GM21717 (cell line): ENCODE measurements around the gene CASZ1.

ENCODE experiments used
- ATAC-seq: cut with Tn5 transposase; IDR thresholded peaks from one replicate; pipeline ENCODE4 v1.9.1; 2021; ENCODE audit warnings: mild to moderate bottlenecking, moderate library complexity; ENCODE audit not compliant: unreplicated experiment

Gene CASZ1

DNA sequence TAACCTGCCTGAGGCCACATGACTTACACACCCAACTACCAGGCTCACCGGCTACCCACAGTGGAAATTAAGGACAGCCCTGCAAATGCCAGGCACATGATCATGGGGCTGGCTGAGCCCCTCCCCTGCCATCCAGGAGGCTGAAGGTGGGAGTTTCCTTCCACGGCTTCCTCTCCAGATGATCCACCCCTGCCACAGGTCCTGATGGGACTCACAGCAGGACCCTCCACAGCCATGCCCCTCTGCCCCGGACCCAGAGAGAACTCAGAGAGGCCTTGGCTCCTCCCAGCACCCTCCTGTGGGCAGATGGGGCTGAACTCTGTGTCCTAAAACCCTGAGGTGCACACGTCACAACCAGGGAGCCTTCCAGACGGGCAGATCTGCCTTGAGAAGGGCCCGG lies 29.1 kb upstream of the CASZ1 start:
- no peak for ATAC-seq

DNA sequence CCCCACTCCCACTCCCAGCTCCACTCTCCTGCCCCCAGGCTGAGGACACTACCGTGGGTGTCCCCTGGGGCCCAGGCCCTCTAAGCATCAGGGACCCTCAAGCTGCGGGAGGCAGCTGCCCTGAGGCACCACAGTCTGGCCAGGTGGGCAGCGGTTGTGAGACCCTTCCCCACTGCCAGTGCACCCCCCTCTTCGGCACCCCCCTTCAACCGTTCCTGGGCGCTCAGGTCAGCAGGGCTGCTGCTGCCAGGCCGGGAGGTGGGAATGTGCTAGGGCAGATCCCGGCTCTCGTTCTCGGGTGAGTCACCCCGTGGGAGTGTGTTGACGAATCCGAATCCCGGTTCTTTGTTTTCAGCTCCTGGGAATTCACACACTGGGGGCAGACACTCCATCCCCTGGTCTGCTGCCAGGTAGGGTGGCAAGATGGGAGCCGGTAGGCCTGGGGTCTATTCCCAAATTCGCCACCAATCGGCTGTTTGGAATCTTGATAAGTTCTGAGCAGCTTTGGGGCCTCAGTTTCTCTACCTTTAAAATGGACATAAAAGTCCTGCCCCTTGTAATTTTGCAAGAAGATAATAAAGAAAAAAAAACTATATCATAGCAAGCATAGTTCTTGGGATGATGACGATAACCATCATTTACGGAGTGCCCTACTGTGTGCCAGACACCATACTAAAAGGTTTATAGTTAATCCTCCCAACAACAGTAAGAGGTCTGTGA lies 28.5 kb upstream of the CASZ1 start:
- ATAC-seq = no peak

- ATAC-seq = no peak
Observed at GRCh38 chr1:10823000-10823401, 26.6 kb upstream of the CASZ1 start.

GRCh38 chr1:10821388-10821787 lies 24.9 kb upstream of the CASZ1 start:
- no peak for ATAC-seq

DNA sequence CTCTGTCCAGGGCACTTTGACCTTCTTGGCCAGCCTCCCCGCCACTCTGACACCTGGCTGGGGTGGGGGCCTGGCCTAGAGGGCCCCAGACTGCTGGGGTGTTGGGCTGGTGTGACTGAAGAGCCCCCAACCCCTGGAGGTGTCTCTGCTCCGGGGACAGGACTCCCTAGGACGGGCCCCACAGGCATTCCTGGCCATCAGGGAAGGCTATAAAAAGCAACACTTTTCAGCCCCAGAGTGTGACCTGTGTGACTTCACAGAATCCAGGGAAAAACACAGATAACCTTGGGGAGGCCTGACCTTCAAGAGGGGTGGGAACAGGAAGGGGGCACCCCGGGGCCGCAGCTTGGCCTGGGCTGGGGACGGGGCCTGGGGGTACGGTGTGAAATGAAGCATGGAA lies 24.0 kb upstream of the CASZ1 start:
- no peak for ATAC-seq

DNA sequence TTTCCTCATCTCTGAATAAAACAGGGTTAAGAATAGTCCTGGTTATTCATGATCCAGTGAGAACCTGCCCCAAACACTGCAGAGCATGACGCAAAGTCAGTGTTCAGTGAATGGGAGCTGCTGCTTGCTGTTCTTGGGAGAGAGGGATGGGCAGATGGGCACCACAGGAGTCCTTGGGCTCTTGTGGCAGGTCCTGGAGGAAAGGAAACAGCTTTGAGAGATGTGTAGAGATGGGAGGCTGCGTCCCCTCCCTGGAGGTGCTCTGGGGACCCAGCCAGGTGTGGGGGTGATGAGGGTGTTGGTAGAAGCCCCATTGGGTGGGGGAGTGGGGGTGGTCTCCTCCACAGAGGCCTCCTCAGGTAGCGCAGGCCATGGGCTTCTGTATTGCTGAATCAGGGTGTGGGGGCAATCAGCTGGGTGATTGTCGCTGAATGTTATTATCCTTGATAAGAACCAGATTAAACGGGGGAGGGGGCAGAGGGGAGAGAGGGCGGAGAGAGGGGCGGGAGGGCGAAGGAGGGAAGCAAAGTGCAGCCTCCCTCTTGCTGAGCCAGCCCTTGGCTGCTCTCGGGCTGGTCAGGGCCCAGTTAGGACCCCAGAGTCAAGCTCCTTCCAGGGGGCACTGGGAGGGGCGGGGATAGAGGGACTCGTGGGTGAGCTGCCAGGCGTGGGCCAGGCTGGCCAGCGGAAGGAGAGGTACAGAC lies 22.9 kb upstream of the CASZ1 start:
- no peak for ATAC-seq

GRCh38 chr1:10818262-10819197 lies 22.1 kb upstream of the CASZ1 start:
- no peak for ATAC-seq

- ATAC-seq = no peak
Observed at GRCh38 chr1:10816743-10817369, 20.4 kb upstream of the CASZ1 start.

- ATAC-seq = no peak
Observed at GRCh38 chr1:10816233-10816632, 19.8 kb upstream of the CASZ1 start.

- ATAC-seq = no peak
Observed at GRCh38 chr1:10815858-10816195, 19.4 kb upstream of the CASZ1 start.

GRCh38 chr1:10814976-10815857 lies 18.8 kb upstream of the CASZ1 start:
- ATAC-seq = no peak

DNA sequence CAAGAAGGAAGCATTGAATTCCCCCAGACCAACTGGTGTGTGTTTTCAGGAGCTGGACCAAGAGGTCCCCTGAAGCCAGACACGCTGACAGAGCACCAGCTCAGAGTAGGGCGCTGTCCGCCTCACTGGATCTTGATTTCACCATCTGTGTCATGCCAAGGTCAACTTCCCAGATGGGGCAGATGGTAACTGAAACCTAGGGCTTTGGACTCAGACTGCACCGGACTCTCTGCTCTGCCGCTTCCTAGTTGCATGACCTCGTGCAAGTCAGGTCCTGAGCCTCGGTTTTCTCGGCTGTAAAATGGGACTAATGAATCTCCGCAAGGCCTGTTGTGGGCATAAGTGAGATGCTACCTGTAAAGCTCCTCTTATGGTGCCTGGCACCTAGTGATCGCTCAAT lies 17.9 kb upstream of the CASZ1 start:
- ATAC-seq = no peak

DNA sequence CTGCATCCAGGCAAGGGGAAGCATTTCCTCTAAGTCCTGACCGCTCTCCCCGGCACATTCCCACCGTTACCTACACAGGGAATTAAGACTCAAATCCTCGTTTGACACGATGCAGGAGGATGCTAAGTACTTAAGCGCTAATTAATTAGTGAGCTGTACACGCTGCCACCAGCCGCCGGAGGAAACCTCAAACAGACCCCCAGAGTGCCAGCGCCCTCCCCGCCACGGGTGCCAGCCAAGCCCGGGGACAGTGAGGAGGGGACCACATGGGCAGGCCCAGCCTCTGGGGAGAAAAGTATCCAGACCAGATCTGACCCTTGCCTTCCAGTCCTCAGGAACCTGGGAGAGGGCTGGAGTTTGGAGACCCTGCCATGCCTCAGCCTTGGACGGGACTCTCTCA lies 17.4 kb upstream of the CASZ1 start:
- ATAC-seq = no peak

GRCh38 chr1:10812387-10812915 lies 16.0 kb upstream of the CASZ1 start:
- ATAC-seq = no peak

DNA sequence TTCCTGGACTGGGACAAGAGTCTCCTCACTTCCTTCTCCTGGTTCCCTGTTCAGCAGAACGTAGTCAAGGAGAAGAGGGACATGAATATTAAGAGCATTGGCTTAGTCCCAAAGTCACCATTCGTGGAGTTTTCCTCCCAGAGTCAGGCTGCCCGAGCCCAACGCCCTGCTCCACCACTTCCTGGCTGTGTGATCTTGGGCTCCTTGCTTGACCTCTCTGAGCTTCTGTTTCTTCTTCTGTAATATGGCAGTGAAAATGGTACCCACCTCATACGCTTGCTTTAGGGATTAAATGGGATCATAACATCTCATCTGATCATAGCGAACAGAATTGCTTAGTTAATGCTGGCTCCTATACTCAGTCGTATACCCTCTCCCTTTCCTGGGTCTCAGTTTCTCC lies 12.0 kb upstream of the CASZ1 start:
- no peak for ATAC-seq

DNA sequence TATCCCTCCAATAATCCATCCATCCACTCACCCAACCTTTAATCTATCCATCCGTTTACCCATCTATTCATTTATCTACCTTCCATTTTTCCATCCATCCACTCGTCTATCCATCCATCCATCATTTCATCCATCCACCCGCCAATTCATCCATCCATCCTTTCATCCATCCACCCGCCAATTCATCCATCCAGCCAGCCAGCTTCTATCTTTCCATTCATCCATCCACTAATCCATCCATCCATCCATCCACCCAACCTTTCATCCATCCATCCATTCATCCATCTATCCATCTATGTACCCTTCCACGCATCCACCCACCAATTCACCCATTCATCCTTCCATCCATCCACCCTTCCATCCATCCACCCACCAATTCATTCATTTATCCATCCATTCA lies 10.5 kb upstream of the CASZ1 start:
- no peak for ATAC-seq

- no peak for ATAC-seq
Observed at GRCh38 chr1:10803971-10804820, 7.8 kb upstream of the CASZ1 start.

DNA sequence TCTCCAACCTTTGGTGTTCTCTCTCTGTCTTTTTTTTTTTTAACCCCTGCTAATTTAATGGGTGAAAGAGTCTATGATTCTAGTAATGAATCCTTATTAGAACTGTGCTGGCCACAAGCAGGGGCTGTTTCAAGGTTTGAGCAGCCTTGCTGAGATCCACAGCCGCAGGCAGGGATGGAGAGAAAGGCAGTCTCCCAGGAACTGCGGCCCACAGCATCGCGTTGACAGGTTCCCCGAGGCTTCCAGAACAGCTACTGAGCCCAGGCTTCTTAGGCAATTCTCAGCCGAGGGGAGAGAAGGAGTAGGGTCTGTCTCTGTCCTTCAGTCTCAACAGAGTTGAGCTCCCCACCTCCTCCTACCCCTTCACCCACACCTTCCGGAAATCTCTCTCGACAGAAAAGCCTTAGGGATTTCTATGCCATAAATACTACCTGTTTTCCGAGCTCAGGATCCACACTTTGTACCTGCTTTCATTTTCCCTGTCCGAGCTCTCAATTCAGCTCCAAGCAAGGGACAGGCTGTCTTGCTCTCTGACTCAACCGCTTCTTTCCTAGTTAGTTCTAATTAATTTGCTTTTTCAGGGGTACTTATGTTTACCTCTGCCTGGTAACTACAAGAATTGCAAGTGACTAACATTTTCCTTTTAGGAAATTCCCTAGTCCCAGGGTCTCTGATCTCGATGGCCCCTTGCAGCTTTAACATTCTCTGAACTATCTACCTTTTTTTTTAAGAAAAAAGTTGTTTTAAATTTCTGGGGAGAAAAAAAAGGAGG lies 6.7 kb upstream of the CASZ1 start:
- no peak for ATAC-seq
